Caco-2 (cell line): ENCODE results near the gene PAX7. TPM values are rescaled to one million over a fixed set of nuclear protein-coding genes. Genes with fewer than 3 reads are reported as not detected.

Experiments used
- BruUV-seq: library from RNA; stranded (reverse); fragments of 400-500 nt; replicated peaks from 2 replicates; lab custom pipeline; 2021; lab: Mats Ljungman, UMichigan
- CTCF ChIA-PET: fragments of 300-600 bp; sonication (Branson Sonifier 250); formaldehyde crosslinking; loops from one replicate; lab custom pipeline; 2022; ENCODE audit warnings: antibody characterized with exemption; lab: Charles Lee
- POLR2A ChIA-PET: fragments of 300-600 bp; sonication (Branson Sonifier 250); formaldehyde crosslinking; loops from one replicate; lab custom pipeline; 2022; ENCODE audit warnings: antibody characterized with exemption; lab: Charles Lee
- DNase-seq, 2 experiments: peaks; one replicate each; pipeline versions ENCODE4 v3.0.0 to v3.0.0-alpha.2; 2020 to 2022
- H3K27me3 ChIP-seq: replicated peaks from 2 replicates; pipeline ENCODE4 v1.6.0; 2011; ENCODE audit warnings: low read length; ENCODE audit not compliant: control insufficient read depth, insufficient read depth
- H3K36me3 ChIP-seq: 2 replicates; pipeline ENCODE4 v1.5.1; 2011; ENCODE audit warnings: low read length; ENCODE audit not compliant: control insufficient read depth, insufficient read depth
- H3K4me1 ChIP-seq: fragments of 250-450 bp; sonication (Bioruptor Pico); 2 replicates; pipeline ENCODE4 v1.5.1; 2020; ENCODE audit warnings: mild to moderate bottlenecking
- H3K4me3 ChIP-seq: 2 replicates; pipeline ENCODE4 v1.5.1; 2011; ENCODE audit warnings: low read depth, mild to moderate bottlenecking, control low read depth, low read length
- H3K9me3 ChIP-seq: fragments of 250-450 bp; sonication (Bioruptor Pico); 2 replicates; pipeline ENCODE4 v1.5.1; 2020; ENCODE audit warnings: mild to moderate bottlenecking, moderate library complexity
- H3K27ac Mint-ChIP-seq: one replicate; pipeline ENCODE4 v1.8.0; 2022; ENCODE audit warnings: mixed read lengths; ENCODE audit not compliant: unreplicated experiment
- H3K27me3 Mint-ChIP-seq: one replicate; pipeline ENCODE4 v1.8.0; 2022; ENCODE audit warnings: mixed read lengths; ENCODE audit not compliant: insufficient read depth, unreplicated experiment
- H3K36me3 Mint-ChIP-seq: one replicate; pipeline ENCODE4 v1.8.0; 2022; ENCODE audit warnings: mild to moderate bottlenecking, mixed read lengths; ENCODE audit not compliant: insufficient read depth, unreplicated experiment
- H3K4me1 Mint-ChIP-seq: one replicate; pipeline ENCODE4 v1.8.0; 2022; ENCODE audit warnings: low read depth, mixed read lengths; ENCODE audit not compliant: unreplicated experiment
- H3K4me3 Mint-ChIP-seq: one replicate; pipeline ENCODE4 v1.8.0; 2022; ENCODE audit warnings: mild to moderate bottlenecking, moderate library complexity, mixed read lengths; ENCODE audit not compliant: unreplicated experiment
- H3K9me3 Mint-ChIP-seq: one replicate; pipeline ENCODE4 v1.8.0; 2022; ENCODE audit warnings: mixed read lengths; ENCODE audit not compliant: unreplicated experiment
- intact Hi-C: fragments of 100-400 bp; cut with micrococcal nuclease; formaldehyde crosslinking; loops from one replicate; pipeline ENCODE4 v1.10.0; 2022; ENCODE audit not compliant: unreplicated experiment
- total RNA-seq: library from RNA; stranded (reverse); gene quantifications from 2 replicates; pipeline ENCODE4 v1.2.3, GENCODE V29; 2022
- TF ChIP-seq, protein P1 (sequence below), 2 experiments: fragments of 200-600 bp in 1 of 2; IDR thresholded peaks; 1 replicate in 1 of 2; 2 replicates in 1 of 2; pipeline versions ENCODE4 v1.5.1 to v1.8.0; 2011 to 2022; ENCODE audit warnings: antibody characterized with exemption in 1 of 2, control low read depth in 1 of 2, inconsistent platforms in 1 of 2, low read depth in 1 of 2, low read length in 1 of 2, mild to moderate bottlenecking in 1 of 2, moderate library complexity in 1 of 2; ENCODE audit not compliant: insufficient read depth in 1 of 2, severe bottlenecking in 1 of 2, unreplicated experiment in 1 of 2

PAX7 gene
- total RNA-seq, 1 experiment from 2014 or later = 0.18 TPM

GRCh38 chr1:18734001-18734400, 103.4 kb downstream of the PAX7 start:
- H3K27me3 ChIP-seq = no peaks in the 10 kb centered on the region
- Mint-ChIP-seq H3K4me3 (no peak overlapping the region), H3K27me3 (peaks cover 11% of the 10 kb centered on the region), H3K9me3 (no peaks in the 10 kb centered on the region), H3K27ac (no peak overlapping the region), H3K36me3 (no peaks in the 10 kb centered on the region), H3K4me1 (no peaks in the 10 kb centered on the region)
- H3K9me3 ChIP-seq = no peaks in the 10 kb centered on the region
- TF ChIP-seq, protein P1, sequence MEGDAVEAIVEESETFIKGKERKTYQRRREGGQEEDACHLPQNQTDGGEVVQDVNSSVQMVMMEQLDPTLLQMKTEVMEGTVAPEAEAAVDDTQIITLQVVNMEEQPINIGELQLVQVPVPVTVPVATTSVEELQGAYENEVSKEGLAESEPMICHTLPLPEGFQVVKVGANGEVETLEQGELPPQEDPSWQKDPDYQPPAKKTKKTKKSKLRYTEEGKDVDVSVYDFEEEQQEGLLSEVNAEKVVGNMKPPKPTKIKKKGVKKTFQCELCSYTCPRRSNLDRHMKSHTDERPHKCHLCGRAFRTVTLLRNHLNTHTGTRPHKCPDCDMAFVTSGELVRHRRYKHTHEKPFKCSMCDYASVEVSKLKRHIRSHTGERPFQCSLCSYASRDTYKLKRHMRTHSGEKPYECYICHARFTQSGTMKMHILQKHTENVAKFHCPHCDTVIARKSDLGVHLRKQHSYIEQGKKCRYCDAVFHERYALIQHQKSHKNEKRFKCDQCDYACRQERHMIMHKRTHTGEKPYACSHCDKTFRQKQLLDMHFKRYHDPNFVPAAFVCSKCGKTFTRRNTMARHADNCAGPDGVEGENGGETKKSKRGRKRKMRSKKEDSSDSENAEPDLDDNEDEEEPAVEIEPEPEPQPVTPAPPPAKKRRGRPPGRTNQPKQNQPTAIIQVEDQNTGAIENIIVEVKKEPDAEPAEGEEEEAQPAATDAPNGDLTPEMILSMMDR (IDR thresholded peaks at IDR 0.05; ENCODE audit: insufficient read depth in 1 of 2, low read depth in 1 of 2, low read length in 1 of 2, severe bottlenecking in 1 of 2, unreplicated experiment in 1 of 2) = no peak
- H3K4me1 ChIP-seq = no peaks in the 10 kb centered on the region
- H3K4me3 ChIP-seq = no peak overlapping the region
- POLR2A ChIA-PET = no interaction called here
- DNase-seq = no peak
- no TSS peak for BruUV-seq
- intact Hi-C loops = no loop called here
- H3K36me3 ChIP-seq = no peaks in the 10 kb centered on the region
- CTCF ChIA-PET = interaction anchor here (1.2 kb wide), 1 partner anchor 142 kb away, joined by 4 read pairs; no protein-coding TSS in a partner anchor

GRCh38 chr1:18734461-18735223, 104.0 kb downstream of the PAX7 start:
- Mint-ChIP-seq H3K9me3 (no peaks in the 10 kb centered on the region), H3K27me3 (peaks cover 11% of the 10 kb centered on the region), H3K4me3 (no peak overlapping the region), H3K27ac (no peak overlapping the region), H3K36me3 (no peaks in the 10 kb centered on the region), H3K4me1 (no peaks in the 10 kb centered on the region)
- Histone ChIP-seq H3K27me3 (no peaks in the 10 kb centered on the region), H3K4me3 (no peak overlapping the region), H3K36me3 (no peaks in the 10 kb centered on the region), H3K9me3 (no peaks in the 10 kb centered on the region), H3K4me1 (no peaks in the 10 kb centered on the region)
- intact Hi-C loops = no loop called here
- CTCF ChIA-PET = interaction anchor here (1.2 kb wide), 1 partner anchor 141 kb away, joined by 4 read pairs; no protein-coding TSS in a partner anchor
- no peak for DNase-seq
- no TSS peak for BruUV-seq
- POLR2A ChIA-PET = no interaction called here
- TF ChIP-seq, protein P1 (IDR thresholded peaks at IDR 0.05; ENCODE audit: insufficient read depth in 1 of 2, low read depth in 1 of 2, low read length in 1 of 2, severe bottlenecking in 1 of 2, unreplicated experiment in 1 of 2) = no peak

DNA sequence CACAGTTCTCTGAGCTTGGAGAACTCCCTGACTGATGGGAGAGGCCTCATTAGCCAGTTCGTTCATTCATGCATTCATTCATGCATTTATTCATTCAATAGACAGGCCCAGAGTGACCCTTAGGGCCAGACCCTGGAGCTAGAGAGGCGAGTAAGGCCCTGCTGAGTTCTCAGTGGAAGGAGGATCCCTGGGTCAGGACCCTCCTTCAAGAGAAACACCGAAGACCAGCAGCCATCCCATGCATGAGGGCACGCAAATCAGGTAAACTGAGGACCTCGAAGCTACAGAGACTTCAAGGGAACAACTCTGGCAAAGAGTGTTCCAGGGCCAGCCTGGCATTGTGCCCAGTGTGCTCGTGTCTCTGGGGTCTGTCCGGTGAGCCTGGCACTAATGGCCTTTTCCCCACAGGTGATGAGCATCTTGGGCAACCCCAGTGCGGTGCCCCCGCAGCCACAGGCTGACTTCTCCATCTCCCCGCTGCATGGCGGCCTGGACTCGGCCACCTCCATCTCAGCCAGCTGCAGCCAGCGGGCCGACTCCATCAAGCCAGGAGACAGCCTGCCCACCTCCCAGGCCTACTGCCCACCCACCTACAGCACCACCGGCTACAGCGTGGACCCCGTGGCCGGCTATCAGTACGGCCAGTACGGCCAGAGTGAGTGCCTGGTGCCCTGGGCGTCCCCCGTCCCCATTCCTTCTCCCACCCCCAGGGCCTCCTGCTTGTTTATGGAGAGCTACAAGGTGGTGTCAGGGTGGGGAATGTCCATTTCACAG, 104.8 kb downstream of the PAX7 start:
- no peaks in the 10 kb centered on the region for H3K36me3 Mint-ChIP-seq
- H3K4me1 Mint-ChIP-seq = no peaks in the 10 kb centered on the region
- no peak overlapping the region for H3K4me3 Mint-ChIP-seq
- CTCF ChIA-PET = interaction anchor here (1.2 kb wide), 1 partner anchor 140 kb away, joined by 4 read pairs; no protein-coding TSS in a partner anchor
- no peaks in the 10 kb centered on the region for H3K9me3 Mint-ChIP-seq
- Histone ChIP-seq H3K9me3 (no peaks in the 10 kb centered on the region), H3K27me3 (no peaks in the 10 kb centered on the region), H3K4me3 (no peak overlapping the region), H3K36me3 (no peaks in the 10 kb centered on the region), H3K4me1 (no peaks in the 10 kb centered on the region)
- intact Hi-C loops = no loop called here
- no peak for DNase-seq
- TF ChIP-seq, protein P1 (IDR thresholded peaks at IDR 0.05; ENCODE audit: insufficient read depth in 1 of 2, low read depth in 1 of 2, low read length in 1 of 2, severe bottlenecking in 1 of 2, unreplicated experiment in 1 of 2) = no peak
- peaks cover 11% of the 10 kb centered on the region for H3K27me3 Mint-ChIP-seq
- no peak overlapping the region for H3K27ac Mint-ChIP-seq
- POLR2A ChIA-PET = no interaction called here
- BruUV-seq = no TSS peak
